Common myeloid progenitor, CD34-positive (primary cell): Measurements from ENCODE around the gene CTAG1B.
"Not testable (repeated sequence)": the region's sequence is repeated elsewhere in the genome, so short reads cannot be mapped to it uniquely, and the experiment has no call there.

Experiments used
- CTCF ChIA-PET: fragments of 350-600 bp; sonication (Branson Sonifier 250); formaldehyde crosslinking; loops from one replicate; lab custom pipeline; 2021; ENCODE audit warnings: antibody characterized with exemption; lab: Charles Lee
- POLR2A ChIA-PET: fragments of 350-600 bp; sonication (Branson Sonifier 250); formaldehyde crosslinking; loops from one replicate; lab custom pipeline; 2021; ENCODE audit warnings: antibody characterized with exemption; lab: Charles Lee
- DNase-seq, 3 donors: peaks; one replicate each; pipeline versions ENCODE4 v3.0.0 to v3.0.0-alpha.2; 2013
- H3K27ac ChIP-seq, 2 experiments: 1 replicate in 1 of 2; 2 replicates in 1 of 2; pipeline ENCODE4 v1.7.0; 2013; ENCODE audit warnings: inconsistent platforms in 2 of 2, low read length in 2 of 2, mild to moderate bottlenecking in 2 of 2, low read depth in 1 of 2, moderate library complexity in 1 of 2; ENCODE audit not compliant: severe bottlenecking in 2 of 2, insufficient read depth in 1 of 2, poor library complexity in 1 of 2
- H3K27me3 ChIP-seq, 5 experiments: replicated peaks in 2 of 5; 1 replicate in 3 of 5; 2 replicates in 2 of 5; pipeline versions ENCODE4 v1.6.1 to v1.7.0; 2013; ENCODE audit warnings: low read length in 4 of 5, mild to moderate bottlenecking in 2 of 5, moderate library complexity in 2 of 5, inconsistent platforms in 1 of 5; ENCODE audit not compliant: insufficient read depth in 5 of 5, control insufficient read depth in 4 of 5
- H3K36me3 ChIP-seq, 4 experiments: 1 replicate in 2 of 4; 2 replicates in 2 of 4; pipeline versions ENCODE4 v1.6.1 to v1.7.0; 2013; ENCODE audit warnings: low read length in 3 of 4, control low read depth in 1 of 4, mild to moderate bottlenecking in 1 of 4; ENCODE audit not compliant: control insufficient read depth in 4 of 4, insufficient read depth in 4 of 4
- H3K4me1 ChIP-seq, 4 experiments: 1 replicate in 3 of 4; 2 replicates in 1 of 4; pipeline versions ENCODE4 v1.6.1 to v1.7.1; 2013; ENCODE audit warnings: low read length in 3 of 4, mild to moderate bottlenecking in 3 of 4, control low read depth in 1 of 4, inconsistent platforms in 1 of 4, moderate library complexity in 1 of 4; ENCODE audit not compliant: control insufficient read depth in 4 of 4, insufficient read depth in 4 of 4; ENCODE audit errors: control extremely low read depth in 1 of 4
- H3K4me3 ChIP-seq, 7 experiments: 1 replicate in 4 of 7; 2 replicates in 3 of 7; pipeline versions ENCODE4 v1.5.1 to v1.7.0; 2013; ENCODE audit warnings: mild to moderate bottlenecking in 7 of 7, low read length in 6 of 7, moderate library complexity in 6 of 7, inconsistent platforms in 2 of 7, low read depth in 2 of 7, control low read depth in 1 of 7; ENCODE audit not compliant: insufficient read depth in 4 of 7, control insufficient read depth in 1 of 7; ENCODE audit errors: extremely low read depth in 1 of 7
- H3K9me3 ChIP-seq, 5 experiments: 1 replicate in 4 of 5; 2 replicates in 1 of 5; pipeline versions ENCODE4 v1.6.1 to v1.7.1; 2013; ENCODE audit warnings: low read length in 4 of 5, mild to moderate bottlenecking in 2 of 5, inconsistent platforms in 1 of 5, low read depth in 1 of 5, moderate library complexity in 1 of 5; ENCODE audit not compliant: control insufficient read depth in 4 of 5, insufficient read depth in 2 of 5; ENCODE audit errors: control extremely low read depth in 1 of 5
- WGBS: methylation state at CpG from one replicate; pipeline ENCODE4 v1.1.5; 2013; ENCODE audit not compliant: insufficient coverage; 5-methylcytosine and 5-hydroxymethylcytosine counted together

The CTAG1B gene

GRCh38 chrX:154655786-154656185, 36.7 kb upstream of the CTAG1B start:
- 95% methylated on average over 10 of the region's 11 CpGs for WGBS
- CTCF ChIA-PET, result no interaction called here

GRCh38 chrX:154655346-154655745, 36.3 kb upstream of the CTAG1B start:
- CTCF ChIA-PET, result no interaction called here

More at GRCh38 chrX:154655786-154656185, 36.7 kb upstream of the CTAG1B start:
- Histone ChIP-seq H3K27ac (no peak overlapping the region), H3K4me1 (no peaks in the 10 kb centered on the region), H3K27me3 (peaks cover 0 to 3% (median 0%) of the 10 kb centered on the region in 5 experiments), H3K9me3 (no peaks in the 10 kb centered on the region), H3K4me3 (no peak overlapping the region), H3K36me3 (no peaks in the 10 kb centered on the region)
- POLR2A ChIA-PET, result no interaction called here
- no peak for DNase-seq

DNA sequence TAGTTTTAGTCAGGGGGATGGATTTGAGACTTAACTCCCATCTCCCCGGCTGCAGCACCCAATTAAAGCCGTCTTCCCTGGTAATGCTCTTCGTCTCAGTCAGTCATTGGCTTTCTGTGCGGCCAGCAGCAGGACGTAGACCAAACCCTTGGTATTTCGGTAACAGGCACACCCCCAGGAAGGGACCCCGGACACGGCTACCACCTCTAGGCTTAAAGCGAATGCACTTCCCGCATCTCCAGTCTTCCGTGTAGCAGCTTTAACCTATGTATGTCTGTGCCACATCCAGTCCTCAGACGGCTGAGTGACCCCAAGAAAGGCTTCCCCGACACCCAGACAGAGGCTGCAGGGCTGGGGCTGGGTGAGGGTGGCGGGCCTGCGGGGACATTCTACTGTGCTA, 35.8 kb upstream of the CTAG1B start:
- Histone ChIP-seq H3K4me1 (peaks cover 0 to 4% (median 2%) of the 10 kb centered on the region in 4 experiments), H3K27ac (no peak overlapping the region), H3K4me3 (no peak overlapping the region), H3K9me3 (no peaks in the 10 kb centered on the region), H3K36me3 (no peaks in the 10 kb centered on the region), H3K27me3 (peaks cover 0 to 3% (median 0%) of the 10 kb centered on the region in 5 experiments)
- 91% methylated on average over 10 of the region's 15 CpGs for WGBS
- ChIA-PET CTCF (no interaction called here), POLR2A (no interaction called here)
- DNase-seq, result no peak

More at GRCh38 chrX:154655346-154655745, 36.3 kb upstream of the CTAG1B start:
- H3K36me3 ChIP-seq, result no peaks in the 10 kb centered on the region
- H3K27ac ChIP-seq, result no peak overlapping the region
- H3K4me3 ChIP-seq, result no peak overlapping the region
- H3K9me3 ChIP-seq, result no peaks in the 10 kb centered on the region
- no peak for DNase-seq
- POLR2A ChIA-PET, result no interaction called here
- H3K4me1 ChIP-seq, result no peaks in the 10 kb centered on the region
- 95% methylated on average over 5 of the region's 6 CpGs for WGBS
- peaks cover 0 to 3% (median 0%) of the 10 kb centered on the region in 5 experiments for H3K27me3 ChIP-seq

GRCh38 chrX:154654372-154654771, 35.3 kb upstream of the CTAG1B start:
- Histone ChIP-seq H3K9me3 (no peaks in the 10 kb centered on the region), H3K4me3 (no peak overlapping the region), H3K27ac (no peak overlapping the region), H3K27me3 (no peaks in the 10 kb centered on the region), H3K36me3 (no peaks in the 10 kb centered on the region), H3K4me1 (peaks cover 0 to 4% (median 2%) of the 10 kb centered on the region in 4 experiments)
- POLR2A ChIA-PET, result no interaction called here
- DNase-seq, result no peak
- CTCF ChIA-PET, result no interaction called here
- 94% methylated on average over 10 of the region's 10 CpGs for WGBS

GRCh38 chrX:154653413-154653812, 34.3 kb upstream of the CTAG1B start, which contains the start of gene CTAG2:
TSS of gene CTAG2 (minus strand) at chrX:154653579. CDS start at chrX:154653515, 64 bp downstream.
- H3K36me3 ChIP-seq, H3K4me3 ChIP-seq, POLR2A ChIA-PET, H3K9me3 ChIP-seq, H3K27ac ChIP-seq, DNase-seq, CTCF ChIA-PET, H3K4me1 ChIP-seq, H3K27me3 ChIP-seq: not testable (repeated sequence)
- WGBS, result no CpG with 5 or more reads among the region's 27 CpGs

- CTCF ChIA-PET, result no interaction called here
- WGBS, result 78% methylated on average over 3 of the region's 23 CpGs
These were observed 33.9 kb upstream of the CTAG1B start for GRCh38 chrX:154653048-154653401.

DNA sequence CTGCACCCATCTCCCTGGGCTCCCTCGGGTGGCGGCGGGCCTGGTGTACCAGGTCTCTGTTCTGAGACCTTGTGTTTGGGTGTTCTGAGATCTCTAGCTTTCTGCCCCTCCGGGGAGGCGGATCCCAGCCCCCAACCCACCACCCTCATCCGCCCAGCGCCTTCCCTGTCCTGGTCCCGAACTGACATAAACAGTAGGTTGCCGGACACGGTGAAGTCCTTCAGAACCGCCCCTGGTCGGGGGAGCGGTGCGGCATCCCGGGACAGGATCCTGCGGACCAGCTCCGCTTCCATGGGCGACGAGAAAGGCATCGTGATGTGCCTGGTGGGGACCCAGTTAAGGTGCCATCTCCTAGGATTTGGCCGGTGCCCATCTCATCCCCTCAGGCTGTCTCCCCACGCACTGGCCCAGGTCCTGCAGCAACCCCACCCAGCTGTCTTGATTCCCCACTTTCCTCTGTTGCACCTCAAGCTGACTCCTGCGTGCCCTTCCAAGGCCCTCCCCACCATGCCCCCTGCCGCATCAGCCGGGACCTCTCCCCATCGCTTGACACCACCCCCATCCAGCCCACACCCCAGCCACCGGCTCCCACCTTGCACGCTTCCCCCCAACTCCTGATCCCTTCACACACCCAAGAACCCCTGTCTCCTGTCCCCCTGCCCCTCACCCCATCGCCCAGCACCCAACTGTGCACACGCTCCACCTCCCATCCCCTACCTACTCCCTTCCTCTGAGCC, 33.4 kb upstream of the CTAG1B start:
- WGBS, result 89% methylated on average over 25 of the region's 30 CpGs

More at GRCh38 chrX:154653048-154653401, 33.9 kb upstream of the CTAG1B start:
- DNase-seq, result no peak
- H3K4me3 ChIP-seq, result no peak overlapping the region
- POLR2A ChIA-PET, result no interaction called here
- no peaks in the 10 kb centered on the region for H3K36me3 ChIP-seq
- H3K4me1 ChIP-seq, result peaks cover 0 to 4% (median 3%) of the 10 kb centered on the region in 4 experiments
- H3K27ac ChIP-seq, result no peak overlapping the region
- no peaks in the 10 kb centered on the region for H3K27me3 ChIP-seq
- H3K9me3 ChIP-seq, result no peaks in the 10 kb centered on the region

More for the DNA sequence above, 33.4 kb upstream of the CTAG1B start:
- Histone ChIP-seq H3K36me3 (no peaks in the 10 kb centered on the region), H3K9me3 (no peaks in the 10 kb centered on the region), H3K4me1 (peaks cover 0 to 4% (median 3%) of the 10 kb centered on the region in 4 experiments), H3K27me3 (no peaks in the 10 kb centered on the region), H3K4me3 (no peak overlapping the region), H3K27ac (no peak overlapping the region)
- no peak for DNase-seq
- CTCF ChIA-PET, result no interaction called here
- POLR2A ChIA-PET, result no interaction called here
